Memory B cell (primary cell): ENCODE measurements around the gene PTGIS.
"Not testable (repeated sequence)": the region's sequence is repeated elsewhere in the genome, so short reads cannot be mapped to it uniquely, and the experiment has no call there.

ENCODE experiments used
- ATAC-seq: fragments of 150-1000 bp; cut with Tn5 transposase; 2 replicates; pipeline ENCODE4 v1.10.0; 2021; ENCODE audit warnings: low read depth, mild to moderate bottlenecking, moderate library complexity
- DNase-seq, 2 donors: peaks; one replicate each; pipeline ENCODE4 v3.0.0; 2022; ENCODE audit warnings: low spot score in 2 of 2
- H3K27ac Mint-ChIP-seq: one replicate; pipeline ENCODE4 v1.8.0; 2022; ENCODE audit warnings: mild to moderate bottlenecking, moderate library complexity, mixed read lengths
- H3K27me3 Mint-ChIP-seq: one replicate; pipeline ENCODE4 v1.8.0; 2022; ENCODE audit warnings: mixed read lengths
- H3K36me3 Mint-ChIP-seq: one replicate; pipeline ENCODE4 v1.8.0; 2022; ENCODE audit warnings: mild to moderate bottlenecking, mixed read lengths
- H3K4me1 Mint-ChIP-seq: one replicate; pipeline ENCODE4 v1.8.0; 2022; ENCODE audit warnings: mixed read lengths
- H3K4me3 Mint-ChIP-seq: one replicate; pipeline ENCODE4 v1.8.0; 2022; ENCODE audit warnings: mild to moderate bottlenecking, moderate library complexity, mixed read lengths
- H3K9me3 Mint-ChIP-seq: one replicate; pipeline ENCODE4 v1.8.0; 2022; ENCODE audit warnings: mixed read lengths

PTGIS gene

GRCh38 chr20:49578436-49578835, 10.5 kb upstream of the PTGIS start:
- Mint-ChIP-seq H3K4me1 (no peaks in the 10 kb centered on the region), H3K36me3 (no peaks in the 10 kb centered on the region), H3K27ac (no peak overlapping the region), H3K4me3 (no peak overlapping the region), H3K27me3 (peaks cover 7% of the 10 kb centered on the region), H3K9me3 (peaks cover 3% of the 10 kb centered on the region)
- DNase-seq, result no peak
- no peak for ATAC-seq

- H3K36me3 Mint-ChIP-seq, result no peaks in the 10 kb centered on the region
- DNase-seq (no peak), ATAC-seq (no peak)
- H3K27me3 Mint-ChIP-seq, result peaks cover 15% of the 10 kb centered on the region
- no peaks in the 10 kb centered on the region for H3K9me3 Mint-ChIP-seq
- no peak overlapping the region for H3K4me3 Mint-ChIP-seq
- peaks cover 3% of the 10 kb centered on the region for H3K4me1 Mint-ChIP-seq
- no peak overlapping the region for H3K27ac Mint-ChIP-seq
These were observed 7.7 kb upstream of the PTGIS start for GRCh38 chr20:49575551-49576060.

- Mint-ChIP-seq H3K4me3 (no peak overlapping the region), H3K27me3 (peaks cover 19% of the 10 kb centered on the region), H3K9me3 (no peaks in the 10 kb centered on the region), H3K4me1 (peaks cover 3% of the 10 kb centered on the region), H3K36me3 (no peaks in the 10 kb centered on the region), H3K27ac (no peak overlapping the region)
- ATAC-seq, result no peak
- DNase-seq, result no peak
These were observed 6.0 kb upstream of the PTGIS start for GRCh38 chr20:49573900-49574416.

- DNase-seq, result no peak
- Mint-ChIP-seq H3K27ac (no peak overlapping the region), H3K4me3 (no peak overlapping the region), H3K27me3 (peaks cover 24% of the 10 kb centered on the region), H3K36me3 (no peaks in the 10 kb centered on the region), H3K4me1 (peaks cover 6% of the 10 kb centered on the region), H3K9me3 (no peaks in the 10 kb centered on the region)
- ATAC-seq, result no peak
These were observed 4.9 kb upstream of the PTGIS start for GRCh38 chr20:49572857-49573256.

GRCh38 chr20:49571553-49571835, 3.6 kb upstream of the PTGIS start:
- peaks cover 6% of the 10 kb centered on the region for H3K4me1 Mint-ChIP-seq
- H3K27ac Mint-ChIP-seq, result no peak overlapping the region

GRCh38 chr20:49570828-49571552, 3.1 kb upstream of the PTGIS start:
- DNase-seq, result no peak
- H3K27ac Mint-ChIP-seq, result no peak overlapping the region
- no peaks in the 10 kb centered on the region for H3K36me3 Mint-ChIP-seq
- H3K27me3 Mint-ChIP-seq, result peaks cover 30% of the 10 kb centered on the region
- no peak overlapping the region for H3K4me3 Mint-ChIP-seq
- ATAC-seq, result no peak
- H3K4me1 Mint-ChIP-seq, result peaks cover 6% of the 10 kb centered on the region
- H3K9me3 Mint-ChIP-seq, result no peaks in the 10 kb centered on the region

More at GRCh38 chr20:49571553-49571835, 3.6 kb upstream of the PTGIS start:
- H3K4me3 Mint-ChIP-seq, result no peak overlapping the region
- DNase-seq, result no peak
- no peaks in the 10 kb centered on the region for H3K9me3 Mint-ChIP-seq
- H3K27me3 Mint-ChIP-seq, result peaks cover 28% of the 10 kb centered on the region
- ATAC-seq, result no peak
- H3K36me3 Mint-ChIP-seq, result no peaks in the 10 kb centered on the region

- Mint-ChIP-seq H3K27ac (no peak overlapping the region), H3K27me3 (peaks cover 35% of the 10 kb centered on the region), H3K4me1 (peaks cover 6% of the 10 kb centered on the region), H3K9me3 (no peaks in the 10 kb centered on the region), H3K36me3 (no peaks in the 10 kb centered on the region), H3K4me3 (no peak overlapping the region)
- ATAC-seq (no peak), DNase-seq (no peak)
These were observed 2.4 kb upstream of the PTGIS start for GRCh38 chr20:49570161-49570827.

- no peak for ATAC-seq
- H3K9me3 Mint-ChIP-seq, result no peaks in the 10 kb centered on the region
- H3K4me3 Mint-ChIP-seq, result no peak overlapping the region
- peaks cover 35% of the 10 kb centered on the region for H3K27me3 Mint-ChIP-seq
- peaks cover 6% of the 10 kb centered on the region for H3K4me1 Mint-ChIP-seq
- DNase-seq, result no peak
- H3K27ac Mint-ChIP-seq, result no peak overlapping the region
- H3K36me3 Mint-ChIP-seq, result no peaks in the 10 kb centered on the region
These were observed 1.6 kb upstream of the PTGIS start for GRCh38 chr20:49569411-49570115.

GRCh38 chr20:49568278-49569151, 578 bp upstream of the PTGIS start:
- peaks cover 6% of the 10 kb centered on the region for H3K4me1 Mint-ChIP-seq
- DNase-seq (no peak), ATAC-seq (no peak)
- H3K9me3 Mint-ChIP-seq, result no peaks in the 10 kb centered on the region
- no peak overlapping the region for H3K27ac Mint-ChIP-seq
- no peaks in the 10 kb centered on the region for H3K36me3 Mint-ChIP-seq
- peak overlapping the region; percentile 69 for H3K4me3 Mint-ChIP-seq
- peaks cover 34% of the 10 kb centered on the region for H3K27me3 Mint-ChIP-seq

GRCh38 chr20:49566401-49567364, 1.3 kb downstream of the PTGIS start:
- Mint-ChIP-seq H3K4me1 (peaks cover 3% of the 10 kb centered on the region), H3K27me3 (peaks cover 34% of the 10 kb centered on the region)

GRCh38 chr20:49564991-49565390, 2.9 kb downstream of the PTGIS start:
- not testable (repeated sequence) for H3K36me3 Mint-ChIP-seq, DNase-seq, ATAC-seq, H3K9me3 Mint-ChIP-seq, H3K4me3 Mint-ChIP-seq, H3K4me1 Mint-ChIP-seq, H3K27ac Mint-ChIP-seq
- H3K27me3 Mint-ChIP-seq, result peaks cover 36% of the 10 kb centered on the region

More at GRCh38 chr20:49566401-49567364, 1.3 kb downstream of the PTGIS start:
- no peak for ATAC-seq
- no peak overlapping the region for H3K4me3 Mint-ChIP-seq
- H3K9me3 Mint-ChIP-seq, result no peaks in the 10 kb centered on the region
- H3K27ac Mint-ChIP-seq, result no peak overlapping the region
- DNase-seq, result no peak
- no peaks in the 10 kb centered on the region for H3K36me3 Mint-ChIP-seq

- ATAC-seq, result no peak
- H3K27me3 Mint-ChIP-seq, result peaks cover 35% of the 10 kb centered on the region
- no peaks in the 10 kb centered on the region for H3K9me3 Mint-ChIP-seq
- no peak overlapping the region for H3K27ac Mint-ChIP-seq
- DNase-seq, result no peak
- no peaks in the 10 kb centered on the region for H3K36me3 Mint-ChIP-seq
- no peak overlapping the region for H3K4me3 Mint-ChIP-seq
- H3K4me1 Mint-ChIP-seq, result peaks cover 1% of the 10 kb centered on the region
These were observed 4.6 kb downstream of the PTGIS start for GRCh38 chr20:49563015-49563980.
